ENCODE data around the gene MRPL44. TPM values are rescaled to one million over a fixed set of nuclear protein-coding genes. Genes with fewer than 3 reads are reported as not detected.
A peak's percentile ranks its signal among the peaks of the same experiment; 100 is the strongest.

Gene MRPL44
- total RNA-seq, 1 experiment from 2014 or later, result 24.8 TPM

DNA sequence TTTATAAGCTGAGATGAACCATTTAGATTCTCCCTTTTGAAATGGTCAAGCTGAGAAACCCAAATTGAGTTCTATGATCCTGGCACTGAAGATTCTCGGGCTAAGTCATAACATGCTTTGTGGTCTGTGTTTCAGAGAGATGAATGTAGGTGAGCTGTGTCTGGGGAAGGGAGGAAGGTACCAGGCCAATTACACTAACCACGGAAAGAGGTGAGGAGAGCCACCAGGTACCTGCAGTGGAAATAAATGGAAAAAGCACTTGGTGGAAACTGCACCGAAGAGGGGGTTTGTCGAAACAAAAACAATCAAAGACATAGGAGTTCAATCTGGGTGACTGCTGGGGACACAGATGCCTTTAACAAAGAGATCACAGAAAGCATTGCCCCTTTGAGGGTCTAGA, 963 bp upstream of the MRPL44 start:
- Histone ChIP-seq H3K36me3 (ENCODE audit: low read depth, low read length) (peaks cover 16% of the 10 kb centered on the region), H3K27me3 (ENCODE audit: low read length) (no peaks in the 10 kb centered on the region), H3K4me3 (ENCODE audit: low read length) (peak overlapping the region; percentile 90), H3K9me2 (replicated peaks; ENCODE audit: low read length) (no peaks in the 10 kb centered on the region), H3K79me2 (ENCODE audit: low read length) (peaks cover 41% of the 10 kb centered on the region), H3K9ac (ENCODE audit: low read length) (no peak overlapping the region), H2AFZ (ENCODE audit: low read length) (no peak overlapping the region), H3K9me3 (ENCODE audit: low read length) (no peaks in the 10 kb centered on the region), H3K4me1 (ENCODE audit: insufficient read depth, low read length) (peaks cover 33% of the 10 kb centered on the region), H3F3A (ENCODE audit: low read length, unreplicated experiment) (no peaks in the 10 kb centered on the region), H4K20me1 (ENCODE audit: low read length) (peaks cover 7% of the 10 kb centered on the region; the same call in 1 of the 2 replicates), H3K27ac (ENCODE audit: low read length) (no peak overlapping the region), H3K4me2 (ENCODE audit: low read length) (peak overlapping the region; percentile 78)
- CTCF ChIA-PET, result no interaction called here
- no peak for DNase-seq
- POLR2A ChIA-PET (ENCODE audit: unreplicated experiment), result no interaction called here
- no TSS peak for BruUV-seq (replicated peaks)
- ATAC-seq, result no peak
- intact Hi-C loops (cut with micrococcal nuclease), result loop anchor here (5.0 kb wide), 1 partner anchor 194 kb away; no protein-coding TSS in a partner anchor
- no peak for TF ChIP-seq EZH2 (IDR thresholded peaks at IDR 0.05; ENCODE audit: low read length, unreplicated experiment)
- no peak for TF ChIP-seq EZH2phosphoT487 (IDR thresholded peaks at IDR 0.05; ENCODE audit: borderline replicate concordance, low read length)
- TF ChIP-seq, protein P1, sequence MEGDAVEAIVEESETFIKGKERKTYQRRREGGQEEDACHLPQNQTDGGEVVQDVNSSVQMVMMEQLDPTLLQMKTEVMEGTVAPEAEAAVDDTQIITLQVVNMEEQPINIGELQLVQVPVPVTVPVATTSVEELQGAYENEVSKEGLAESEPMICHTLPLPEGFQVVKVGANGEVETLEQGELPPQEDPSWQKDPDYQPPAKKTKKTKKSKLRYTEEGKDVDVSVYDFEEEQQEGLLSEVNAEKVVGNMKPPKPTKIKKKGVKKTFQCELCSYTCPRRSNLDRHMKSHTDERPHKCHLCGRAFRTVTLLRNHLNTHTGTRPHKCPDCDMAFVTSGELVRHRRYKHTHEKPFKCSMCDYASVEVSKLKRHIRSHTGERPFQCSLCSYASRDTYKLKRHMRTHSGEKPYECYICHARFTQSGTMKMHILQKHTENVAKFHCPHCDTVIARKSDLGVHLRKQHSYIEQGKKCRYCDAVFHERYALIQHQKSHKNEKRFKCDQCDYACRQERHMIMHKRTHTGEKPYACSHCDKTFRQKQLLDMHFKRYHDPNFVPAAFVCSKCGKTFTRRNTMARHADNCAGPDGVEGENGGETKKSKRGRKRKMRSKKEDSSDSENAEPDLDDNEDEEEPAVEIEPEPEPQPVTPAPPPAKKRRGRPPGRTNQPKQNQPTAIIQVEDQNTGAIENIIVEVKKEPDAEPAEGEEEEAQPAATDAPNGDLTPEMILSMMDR (conservative IDR thresholded peaks at IDR 0.05; ENCODE audit: low read depth, low read length), result no peak

DNA sequence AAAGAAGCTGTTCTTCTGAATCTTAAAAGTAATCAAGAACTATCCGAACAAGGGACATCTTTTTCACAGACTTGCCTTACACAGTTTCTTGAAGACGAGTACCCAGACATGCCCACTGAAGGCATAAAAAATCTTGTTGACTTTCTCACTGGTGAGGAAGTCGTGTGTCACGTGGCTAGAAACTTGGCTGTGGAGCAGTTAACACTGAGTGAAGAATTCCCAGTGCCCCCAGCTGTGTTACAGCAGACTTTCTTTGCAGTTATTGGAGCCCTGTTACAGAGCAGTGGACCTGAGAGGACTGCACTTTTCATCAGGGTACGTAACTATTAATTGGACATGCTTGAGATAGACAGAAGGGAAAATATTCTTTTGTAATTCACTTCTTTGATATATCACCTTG, 2.4 kb downstream of the MRPL44 start:
- Histone ChIP-seq H3K4me3 (ENCODE audit: low read length) (peak overlapping the region; percentile 90; the same call in 1 of the 2 replicates), H3K27ac (ENCODE audit: low read length) (no peak overlapping the region), H3K9me3 (ENCODE audit: low read length) (no peaks in the 10 kb centered on the region), H3K79me2 (ENCODE audit: low read length) (peaks cover 63% of the 10 kb centered on the region), H3F3A (ENCODE audit: low read length, unreplicated experiment) (no peaks in the 10 kb centered on the region), H3K4me1 (ENCODE audit: insufficient read depth, low read length) (peaks cover 33% of the 10 kb centered on the region), H3K27me3 (ENCODE audit: low read length) (no peaks in the 10 kb centered on the region), H3K36me3 (ENCODE audit: low read depth, low read length) (peaks cover 22% of the 10 kb centered on the region), H3K9me2 (replicated peaks; ENCODE audit: low read length) (no peaks in the 10 kb centered on the region), H2AFZ (ENCODE audit: low read length) (no peak overlapping the region), H4K20me1 (ENCODE audit: low read length) (peaks cover 7% of the 10 kb centered on the region; the same call in 1 of the 2 replicates), H3K4me2 (ENCODE audit: low read length) (peak overlapping the region; percentile 88), H3K9ac (ENCODE audit: low read length) (no peak overlapping the region)
- ChIA-PET POLR2A (ENCODE audit: unreplicated experiment) (no interaction called here), CTCF (no interaction called here)
- ATAC-seq, result no peak
- intact Hi-C loops (cut with micrococcal nuclease), result loop anchor here (5.0 kb wide), 1 partner anchor 197 kb away; no protein-coding TSS in a partner anchor
- TF ChIP-seq EZH2 (IDR thresholded peaks at IDR 0.05; ENCODE audit: low read length, unreplicated experiment) (no peak), EZH2phosphoT487 (IDR thresholded peaks at IDR 0.05; ENCODE audit: borderline replicate concordance, low read length) (no peak)
- TF ChIP-seq, protein P1 (conservative IDR thresholded peaks at IDR 0.05; ENCODE audit: low read depth, low read length), result no peak
- DNase-seq, result peak; percentile 29
- no TSS peak for BruUV-seq (replicated peaks)

DNA sequence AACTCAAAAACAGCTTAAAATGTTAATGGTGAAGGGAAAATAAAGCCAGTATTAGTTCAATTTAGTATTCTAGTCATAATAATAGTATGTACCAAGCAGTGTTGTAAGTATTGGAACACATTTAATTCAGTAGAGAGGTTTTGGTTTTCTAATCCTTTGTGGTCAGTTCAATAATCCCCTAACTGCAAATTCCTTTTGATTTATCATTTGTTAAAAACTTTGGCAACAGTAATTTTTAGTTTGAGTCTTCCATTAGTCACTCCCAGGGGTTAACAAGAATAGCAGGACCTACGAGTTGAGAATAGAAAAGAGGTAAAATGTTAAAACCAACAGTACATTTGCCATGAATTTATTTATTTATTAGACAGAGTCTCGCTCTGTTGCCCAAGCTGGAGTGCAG, 10.7 kb downstream of the MRPL44 start:
- no peaks in the 10 kb centered on the region for H3K9me2 ChIP-seq (replicated peaks; ENCODE audit: low read length)
- no peak overlapping the region for H3K9ac ChIP-seq (ENCODE audit: low read length)
- no peak overlapping the region for H2AFZ ChIP-seq (ENCODE audit: low read length)
- H3K4me2 ChIP-seq (ENCODE audit: low read length), result 0 out of 2 replicates have a peak overlapping the region, but pooled peaks have one; percentile 23
- H4K20me1 ChIP-seq (ENCODE audit: low read length), result no peaks in the 10 kb centered on the region
- no peak overlapping the region for H3K27ac ChIP-seq (ENCODE audit: low read length)
- ChIA-PET POLR2A (ENCODE audit: unreplicated experiment) (no interaction called here), CTCF (no interaction called here)
- BruUV-seq (replicated peaks), result no TSS peak
- ATAC-seq (peak; percentile 35), DNase-seq (peak; percentile 67)
- H3K4me3 ChIP-seq (ENCODE audit: low read length), result no peak overlapping the region
- no peaks in the 10 kb centered on the region for H3K9me3 ChIP-seq (ENCODE audit: low read length)
- intact Hi-C loops (cut with micrococcal nuclease), result no loop called here
- no peak for TF ChIP-seq EZH2phosphoT487 (IDR thresholded peaks at IDR 0.05; ENCODE audit: borderline replicate concordance, low read length)
- TF ChIP-seq EZH2 (IDR thresholded peaks at IDR 0.05; ENCODE audit: low read length, unreplicated experiment), result no peak
- H3K4me1 ChIP-seq (ENCODE audit: insufficient read depth, low read length), result peaks cover 15% of the 10 kb centered on the region
- H3F3A ChIP-seq (ENCODE audit: low read length, unreplicated experiment), result no peaks in the 10 kb centered on the region
- H3K27me3 ChIP-seq (ENCODE audit: low read length), result no peaks in the 10 kb centered on the region
- H3K36me3 ChIP-seq (ENCODE audit: low read depth, low read length), result peaks cover 17% of the 10 kb centered on the region
- H3K79me2 ChIP-seq (ENCODE audit: low read length), result peaks cover 14% of the 10 kb centered on the region
